GM21576 (cell line): ENCODE measurements around the gene RBBP8NL.

Experiments
- ATAC-seq: cut with Tn5 transposase; IDR thresholded peaks from one replicate; pipeline ENCODE4 v1.9.1; 2021; ENCODE audit warnings: mild to moderate bottlenecking, moderate library complexity; ENCODE audit not compliant: unreplicated experiment

RBBP8NL gene

GRCh38 chr20:62393830-62394229 is 33.5 kb downstream of the RBBP8NL start:
- no peak for ATAC-seq

GRCh38 chr20:62393335-62393665 is 34.0 kb downstream of the RBBP8NL start:
- ATAC-seq: no peak

- no peak for ATAC-seq
Measured at GRCh38 chr20:62392621-62393334, 34.6 kb downstream of the RBBP8NL start.

GRCh38 chr20:62392077-62392418 is 35.3 kb downstream of the RBBP8NL start:
- ATAC-seq: no peak

- no peak for ATAC-seq
Measured at GRCh38 chr20:62391165-62392076, 35.9 kb downstream of the RBBP8NL start.

- no peak for ATAC-seq
Measured at GRCh38 chr20:62390317-62391164, 36.8 kb downstream of the RBBP8NL start.

- ATAC-seq: no peak
Measured at GRCh38 chr20:62389601-62390087, 37.7 kb downstream of the RBBP8NL start.

GRCh38 chr20:62388839-62389600 is 38.3 kb downstream of the RBBP8NL start:
- ATAC-seq: no peak

GRCh38 chr20:62387933-62388635 is 39.3 kb downstream of the RBBP8NL start:
- no peak for ATAC-seq

- no peak for ATAC-seq
Measured at GRCh38 chr20:62387219-62387913, 40.0 kb downstream of the RBBP8NL start.

- peak; percentile 79 for ATAC-seq
Measured at GRCh38 chr20:62386383-62387218, 40.7 kb downstream of the RBBP8NL start, which contains the start of gene RPS21. TSS of gene RPS21 (plus strand) at chr20:62387103. CDS start at chr20:62387339, 236 bp downstream.

GRCh38 chr20:62382306-62383198 is 44.8 kb downstream of the RBBP8NL start:
- ATAC-seq: peak; percentile 39

GRCh38 chr20:62381842-62382241 is 45.5 kb downstream of the RBBP8NL start:
- ATAC-seq: no peak

GRCh38 chr20:62381202-62381797 is 46.0 kb downstream of the RBBP8NL start:
- no peak for ATAC-seq

GRCh38 chr20:62378215-62378614 is 49.1 kb downstream of the RBBP8NL start:
- no peak for ATAC-seq

- ATAC-seq: no peak
Measured at GRCh38 chr20:62377615-62378178, 49.6 kb downstream of the RBBP8NL start.
